ENCODE results near the gene CDKN2D. TPM values are rescaled to one million over a fixed set of nuclear protein-coding genes. Genes with fewer than 3 reads are reported as not detected.
"Not testable (repeated sequence)": the region's sequence is repeated elsewhere in the genome, so short reads cannot be mapped to it uniquely, and the experiment has no call there.

CDKN2D gene
- total RNA-seq, 1 donor from 2014 or later: 6.5 TPM

DNA sequence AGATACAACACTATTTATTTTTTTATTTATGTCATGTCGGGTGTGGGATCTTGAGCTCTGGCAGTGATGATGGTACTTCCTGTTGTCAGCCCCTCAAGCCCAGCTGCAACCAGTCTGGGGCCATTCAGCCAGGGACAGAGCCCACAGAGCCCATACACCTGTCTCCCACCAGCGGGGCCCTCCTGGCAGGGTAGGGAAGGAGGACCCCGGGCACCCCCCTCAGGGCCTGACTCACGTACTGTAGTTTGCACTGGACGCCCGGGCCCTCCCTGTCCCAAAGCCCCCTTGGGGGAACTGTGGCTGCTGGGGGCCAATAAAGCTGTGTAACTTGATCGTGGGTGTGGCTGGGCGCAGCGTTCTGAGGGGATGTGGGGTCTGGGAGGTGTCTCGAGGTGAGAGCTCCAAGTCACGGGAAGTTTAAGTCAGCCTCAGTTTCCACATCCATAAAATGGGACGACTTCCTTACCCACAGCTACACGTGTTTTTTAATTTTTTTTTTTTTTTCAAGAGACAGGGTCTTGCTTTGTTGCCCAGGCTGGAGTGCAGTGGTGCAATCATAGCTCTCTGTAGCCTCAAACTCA is 15.6 kb downstream of the CDKN2D start:
- Mint-ChIP-seq H3K27ac (no peak overlapping the region), H3K4me1 (ENCODE audit: unreplicated experiment) (no peaks in the 10 kb centered on the region), H3K36me3 (no peaks in the 10 kb centered on the region), H3K4me3 (no peak overlapping the region), H3K27me3 (no peaks in the 10 kb centered on the region), H3K9me3 (no peaks in the 10 kb centered on the region)
- no peak for TF ChIP-seq CTCF (conservative IDR thresholded peaks at IDR 0.05)
- DNase-seq (ENCODE audit: extremely low spot score, unreplicated experiment): no peak

- DNase-seq (ENCODE audit: extremely low spot score, unreplicated experiment): no peak
- H3K36me3 Mint-ChIP-seq: no peaks in the 10 kb centered on the region
- no peaks in the 10 kb centered on the region for H3K9me3 Mint-ChIP-seq
- H3K4me3 Mint-ChIP-seq: no peak overlapping the region
- no peaks in the 10 kb centered on the region for H3K4me1 Mint-ChIP-seq (ENCODE audit: unreplicated experiment)
- no peaks in the 10 kb centered on the region for H3K27me3 Mint-ChIP-seq
- H3K27ac Mint-ChIP-seq: no peak overlapping the region
- no peak for TF ChIP-seq CTCF (conservative IDR thresholded peaks at IDR 0.05)
Observed at GRCh38 chr19:10552510-10553053, 16.2 kb downstream of the CDKN2D start.

- TF ChIP-seq CTCF (conservative IDR thresholded peaks at IDR 0.05): peak; percentile 15
- Mint-ChIP-seq H3K4me3 (no peak overlapping the region), H3K27ac (no peak overlapping the region), H3K4me1 (ENCODE audit: unreplicated experiment) (no peaks in the 10 kb centered on the region), H3K36me3 (no peaks in the 10 kb centered on the region), H3K9me3 (no peaks in the 10 kb centered on the region), H3K27me3 (no peaks in the 10 kb centered on the region)
- DNase-seq (ENCODE audit: extremely low spot score, unreplicated experiment): no peak
Observed at GRCh38 chr19:10551698-10552301, 17.0 kb downstream of the CDKN2D start.

DNA sequence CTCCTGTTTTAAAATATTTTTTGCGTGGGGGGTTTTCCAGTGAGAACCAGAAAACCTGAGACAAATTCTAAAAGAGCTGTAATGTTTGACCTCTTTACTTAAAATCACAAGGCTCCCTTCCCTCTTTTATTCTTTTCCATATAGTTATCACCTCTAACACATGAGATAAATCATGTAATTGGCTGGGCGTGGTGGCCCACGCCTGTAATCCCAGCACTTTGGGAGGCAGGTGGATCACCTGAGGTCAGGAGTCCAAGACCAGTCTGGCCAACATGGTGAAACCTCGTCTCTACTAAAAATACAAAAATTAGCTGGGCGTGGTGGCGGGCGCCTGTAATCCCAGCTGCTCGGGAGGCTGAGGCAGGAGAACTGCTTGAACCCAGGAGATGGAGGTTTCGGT is 17.8 kb downstream of the CDKN2D start:
- not testable (repeated sequence) for H3K36me3 Mint-ChIP-seq; H3K4me3 Mint-ChIP-seq; H3K4me1 Mint-ChIP-seq (ENCODE audit: unreplicated experiment); H3K9me3 Mint-ChIP-seq; DNase-seq (ENCODE audit: extremely low spot score, unreplicated experiment); H3K27me3 Mint-ChIP-seq; H3K27ac Mint-ChIP-seq

- Mint-ChIP-seq H3K4me3 (no peak overlapping the region), H3K27me3 (no peaks in the 10 kb centered on the region), H3K27ac (no peak overlapping the region), H3K36me3 (no peaks in the 10 kb centered on the region), H3K9me3 (no peaks in the 10 kb centered on the region), H3K4me1 (ENCODE audit: unreplicated experiment) (no peaks in the 10 kb centered on the region)
- TF ChIP-seq CTCF (conservative IDR thresholded peaks at IDR 0.05): no peak
- DNase-seq (ENCODE audit: extremely low spot score, unreplicated experiment): no peak
Observed at GRCh38 chr19:10550336-10550735, 18.4 kb downstream of the CDKN2D start.

DNA sequence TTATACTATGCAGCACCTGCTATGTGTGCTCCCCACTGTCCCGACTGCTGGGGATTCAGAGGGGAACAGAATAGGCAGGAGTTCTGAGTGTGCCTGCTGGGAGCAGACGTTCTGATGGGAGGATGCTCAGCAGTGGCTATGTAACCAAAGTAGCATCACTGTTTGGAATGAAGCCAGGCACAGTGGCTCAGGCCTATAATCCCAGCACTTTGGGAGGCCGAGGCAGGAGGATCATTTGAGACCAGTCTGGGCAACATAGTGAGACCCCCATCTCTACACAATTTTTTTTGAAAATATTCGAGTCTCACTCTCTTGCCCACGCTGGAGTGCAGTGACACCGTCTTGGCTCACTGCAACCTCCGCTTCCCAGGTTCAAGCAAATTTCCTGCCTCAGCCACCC is 19.0 kb downstream of the CDKN2D start:
- Mint-ChIP-seq H3K36me3 (no peaks in the 10 kb centered on the region), H3K27me3 (no peaks in the 10 kb centered on the region), H3K4me1 (ENCODE audit: unreplicated experiment) (no peaks in the 10 kb centered on the region)

More for the DNA sequence above, 19.0 kb downstream of the CDKN2D start:
- no peak for DNase-seq (ENCODE audit: extremely low spot score, unreplicated experiment)
- Mint-ChIP-seq H3K27ac (no peak overlapping the region), H3K4me3 (no peak overlapping the region), H3K9me3 (no peaks in the 10 kb centered on the region)
- TF ChIP-seq CTCF (conservative IDR thresholded peaks at IDR 0.05): no peak

Measured in type B pancreatic cell (in vitro differentiated cells).